IMR-90 (cell line): Measurements from ENCODE around the gene CNPY4. TPM values are rescaled to one million over a fixed set of nuclear protein-coding genes. Genes with fewer than 3 reads are reported as not detected.

Experiments
- ATAC-seq: fragments of 200-7000 bp; cut with Tn5 transposase; 2 replicates; pipeline ENCODE4 v1.9.1; 2020; ENCODE audit warnings: low read depth, mild to moderate bottlenecking, moderate library complexity
- BruUV-seq: library from RNA; stranded (reverse); fragments of 400-500 nt; replicated peaks from 2 replicates; lab custom pipeline; 2021; lab: Mats Ljungman, UMichigan
- CTCF ChIA-PET: fragments of 300-600 bp; formaldehyde crosslinking; extraction: SDS; loops from one replicate; lab custom pipeline; 2021; ENCODE audit warnings: antibody characterized with exemption; lab: Yijun Ruan, JAX
- POLR2A ChIA-PET: fragments of 300-600 bp; sonication (Branson Sonifier 250); formaldehyde crosslinking; loops from one replicate; lab custom pipeline; 2022; ENCODE audit warnings: antibody characterized with exemption; ENCODE audit not compliant: unreplicated experiment; lab: Charles Lee
- DNase-seq: peaks from one replicate; pipeline ENCODE4 v3.0.0; 2013
- H2AFZ ChIP-seq: replicated peaks from 2 replicates; pipeline ENCODE3; 2013; ENCODE audit warnings: low read length, mild to moderate bottlenecking; ENCODE audit not compliant: poor library complexity
- H2AK5ac ChIP-seq: 2 replicates; pipeline ENCODE4 v1.6.1; 2013; ENCODE audit warnings: low read depth, low read length, inconsistent platforms
- H2AK9ac ChIP-seq: replicated peaks from 2 replicates; pipeline ENCODE3; 2013; ENCODE audit warnings: mild to moderate bottlenecking, low read depth, low read length, moderate library complexity; ENCODE audit not compliant: poor library complexity
- H2BK120ac ChIP-seq: 2 replicates; pipeline ENCODE4 v1.6.1; 2013; ENCODE audit warnings: low read depth, low read length, inconsistent platforms
- H2BK15ac ChIP-seq: 3 replicates; pipeline ENCODE4 v1.6.1; 2013; ENCODE audit warnings: low read depth, low read length, inconsistent platforms
- H2BK20ac ChIP-seq: 2 replicates; pipeline ENCODE4 v1.6.1; 2013; ENCODE audit warnings: low read depth, mild to moderate bottlenecking, inconsistent platforms, low read length, moderate library complexity
- H2BK5ac ChIP-seq: 2 replicates; pipeline ENCODE4 v1.6.1; 2013; ENCODE audit warnings: mild to moderate bottlenecking, low read depth, low read length, inconsistent platforms; ENCODE audit not compliant: poor library complexity, severe bottlenecking
- H3K14ac ChIP-seq: replicated peaks from 2 replicates; pipeline ENCODE4 v1.6.1; 2013; ENCODE audit warnings: low read depth, low read length, inconsistent platforms
- H3K18ac ChIP-seq: 2 replicates; pipeline ENCODE4 v1.6.1; 2013; ENCODE audit warnings: low read depth, low read length, control low read depth
- H3K23ac ChIP-seq: 2 replicates; pipeline ENCODE4 v1.6.1; 2013; ENCODE audit warnings: low read depth, low read length, inconsistent platforms
- H3K27ac ChIP-seq: 2 replicates; pipeline ENCODE4 v1.5.1; 2013; ENCODE audit warnings: mild to moderate bottlenecking, control low read depth, low read length; ENCODE audit not compliant: insufficient read depth
- H3K27me3 ChIP-seq: 2 replicates; pipeline ENCODE4 v1.6.1; 2013; ENCODE audit warnings: low read length; ENCODE audit not compliant: control insufficient read depth, insufficient read depth
- H3K36me3 ChIP-seq: 2 replicates; pipeline ENCODE4 v1.6.1; 2013; ENCODE audit warnings: low read length, mixed read lengths; ENCODE audit not compliant: control insufficient read depth, insufficient read depth
- H3K4ac ChIP-seq: 2 replicates; pipeline ENCODE4 v1.6.1; 2013; ENCODE audit warnings: low read depth, low read length, inconsistent platforms
- H3K4me1 ChIP-seq: 2 replicates; pipeline ENCODE4 v1.6.1; 2013; ENCODE audit warnings: low read length, mixed read lengths; ENCODE audit not compliant: control insufficient read depth, insufficient read depth
- H3K4me2 ChIP-seq: 2 replicates; pipeline ENCODE4 v1.6.1; 2013; ENCODE audit warnings: low read depth, mild to moderate bottlenecking, control low read depth, low read length, moderate library complexity
- H3K4me3 ChIP-seq: 2 replicates; pipeline ENCODE4 v1.5.1; 2013; ENCODE audit warnings: low read depth, mild to moderate bottlenecking, control low read depth, low read length, moderate library complexity; ENCODE audit not compliant: insufficient read depth
- H3K56ac ChIP-seq: 2 replicates; pipeline ENCODE4 v1.6.1; 2013; ENCODE audit warnings: low read length, inconsistent platforms; ENCODE audit not compliant: insufficient read depth; ENCODE audit errors: extremely low read depth
- H3K79me1 ChIP-seq, 2 experiments: 2 replicates each; pipeline ENCODE4 v1.6.1; 2013; ENCODE audit warnings: low read length in 2 of 2, inconsistent platforms in 1 of 2, low read depth in 1 of 2
- H3K9ac ChIP-seq: 2 replicates; pipeline ENCODE4 v1.6.1; 2013; ENCODE audit warnings: low read depth, low read length, control low read depth
- H3K9me1 ChIP-seq: 2 replicates; pipeline ENCODE4 v1.6.1; 2013; ENCODE audit warnings: low read length, inconsistent platforms; ENCODE audit not compliant: insufficient read depth
- H3K9me3 ChIP-seq: 2 replicates; pipeline ENCODE4 v1.6.1; 2013; ENCODE audit warnings: low read length; ENCODE audit not compliant: control insufficient read depth, insufficient read depth
- H4K20me1 ChIP-seq: 2 replicates; pipeline ENCODE4 v1.6.1; 2013; ENCODE audit warnings: low read length, inconsistent platforms; ENCODE audit not compliant: insufficient read depth
- H4K5ac ChIP-seq: 2 replicates; pipeline ENCODE4 v1.6.1; 2013; ENCODE audit warnings: mild to moderate bottlenecking, low read depth, low read length, control low read depth
- H4K8ac ChIP-seq, 2 experiments: 2 replicates each; pipeline ENCODE4 v1.6.1; 2013; ENCODE audit warnings: low read depth in 2 of 2, low read length in 2 of 2, control low read depth in 1 of 2, inconsistent platforms in 1 of 2
- H4K91ac ChIP-seq: 2 replicates; pipeline ENCODE4 v1.6.1; 2013; ENCODE audit warnings: low read depth, low read length, inconsistent platforms; ENCODE audit not compliant: insufficient read depth
- RCOR1 ChIP-seq: IDR thresholded peaks from 2 replicates; pipeline ENCODE4 v1.6.1; 2012; ENCODE audit warnings: mild to moderate bottlenecking, low read length, improper control_type of control experiment; ENCODE audit not compliant: insufficient replicate concordance
- SMC3 ChIP-seq: fragments of 150-350 bp; IDR thresholded peaks from 2 replicates; pipeline ENCODE4 v1.6.1; 2016; ENCODE audit warnings: low read depth, mild to moderate bottlenecking, antibody characterized with exemption, low read length, moderate library complexity
- WGBS, 2 experiments: methylation state at CpG; one replicate each; pipeline versions ENCODE4 v1.1.5 to v1.1.7; 2013; ENCODE audit warnings: missing lambda C conversion rate in 2 of 2; ENCODE audit not compliant: insufficient read length in 1 of 2; ENCODE audit errors: extremely low coverage in 2 of 2; 5-methylcytosine and 5-hydroxymethylcytosine counted together
- dilution Hi-C: fragments of 300-500 bp; cut with HindIII; formaldehyde crosslinking; loops from one replicate; pipeline ENCODE4 v1.14.3; 2018; ENCODE audit warnings: low sequenced_read_pairs; ENCODE audit not compliant: unreplicated experiment
- in situ Hi-C: fragments of 300-500 bp; cut with MboI; formaldehyde crosslinking; loops from 3 replicates; pipeline ENCODE4 v1.14.3; 2019; ENCODE audit warnings: low sequenced_read_pairs, inconsistent platforms, mixed read lengths
- intact Hi-C: fragments of 100-400 bp; cut with micrococcal nuclease; formaldehyde crosslinking; loops from 2 replicates; pipeline ENCODE4 v1.10.0; 2022
- polyA plus RNA-seq, 3 experiments: library from polyadenylated mRNA; depleted of rRNA; stranded (reverse); fragments of >200 nt; gene quantifications; 2 replicates each; pipeline ENCODE4 v1.2.3, GENCODE V29; 2012; ENCODE audit warnings: low replicate concordance in 1 of 3
- total RNA-seq: library from RNA; depleted of rRNA; stranded (reverse); fragments of >200 nt; gene quantifications from 2 replicates; pipeline ENCODE4 v1.2.3, GENCODE V29; 2012
- TF ChIP-seq, protein P1 (sequence below): fragments of 150-350 bp; IDR thresholded peaks from 2 replicates; pipeline ENCODE4 v1.6.1; 2016; ENCODE audit warnings: low read depth, mild to moderate bottlenecking, low read length, moderate library complexity, borderline replicate concordance

CNPY4 gene
- total and polyA plus RNA-seq, 2 of the 4 experiments (the other 2 are of a cell fraction): 13.3 to 21.9 TPM

DNA sequence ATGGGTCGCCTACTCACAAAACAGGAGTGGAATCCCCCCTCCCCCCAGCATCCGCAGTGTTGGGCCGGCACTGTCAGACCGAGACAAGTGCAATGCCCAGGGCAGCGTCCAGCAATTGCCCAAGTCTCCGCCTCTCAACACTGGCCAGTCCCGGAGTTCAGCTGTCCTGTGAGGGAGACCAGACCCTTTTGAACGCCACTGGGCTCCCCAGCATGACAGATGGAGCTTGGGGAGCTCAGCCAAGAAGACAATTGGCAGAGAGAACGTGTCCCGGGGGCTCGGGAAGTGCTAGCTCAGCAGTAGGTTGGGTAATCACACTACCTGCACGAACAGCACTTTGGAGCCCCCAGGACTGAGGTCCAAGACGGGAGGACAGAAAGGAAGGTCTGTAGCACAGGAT, 25.9 kb upstream of the CNPY4 start:
- H3K27ac ChIP-seq: no peak overlapping the region
- 58% methylated on average over 5 of the region's 13 CpGs; no CpG with 5 or more reads in 1 of the 2 experiments for whole genome bisulfite sequencing, 2 experiments
- in situ Hi-C loops: no loop called here

More for the DNA sequence above, 25.9 kb upstream of the CNPY4 start:
- no peak overlapping the region for H3K4me3 ChIP-seq
- no peak overlapping the region for H4K91ac ChIP-seq
- DNase-seq (no peak), ATAC-seq (no peak)
- no peak overlapping the region for H4K5ac ChIP-seq
- H3K36me3 ChIP-seq: peaks cover 71% of the 10 kb centered on the region
- ChIA-PET POLR2A (no interaction called here), CTCF (no interaction called here)
- H3K27me3 ChIP-seq: no peaks in the 10 kb centered on the region
- no peak overlapping the region for H2BK120ac ChIP-seq
- intact Hi-C loops: no loop called here
- H2BK5ac ChIP-seq: no peak overlapping the region
- H3K9ac ChIP-seq: no peak overlapping the region
- dilution Hi-C loops: no loop called here
- BruUV-seq: no TSS peak
- H4K8ac ChIP-seq: no peak overlapping the region
- no peaks in the 10 kb centered on the region for H3K9me3 ChIP-seq
- TF ChIP-seq RCOR1 (no peak), SMC3 (no peak)
- TF ChIP-seq, protein P1, sequence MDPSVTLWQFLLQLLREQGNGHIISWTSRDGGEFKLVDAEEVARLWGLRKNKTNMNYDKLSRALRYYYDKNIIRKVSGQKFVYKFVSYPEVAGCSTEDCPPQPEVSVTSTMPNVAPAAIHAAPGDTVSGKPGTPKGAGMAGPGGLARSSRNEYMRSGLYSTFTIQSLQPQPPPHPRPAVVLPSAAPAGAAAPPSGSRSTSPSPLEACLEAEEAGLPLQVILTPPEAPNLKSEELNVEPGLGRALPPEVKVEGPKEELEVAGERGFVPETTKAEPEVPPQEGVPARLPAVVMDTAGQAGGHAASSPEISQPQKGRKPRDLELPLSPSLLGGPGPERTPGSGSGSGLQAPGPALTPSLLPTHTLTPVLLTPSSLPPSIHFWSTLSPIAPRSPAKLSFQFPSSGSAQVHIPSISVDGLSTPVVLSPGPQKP: no peak
- H2BK15ac ChIP-seq: no peak overlapping the region
- H3K14ac ChIP-seq: no peak overlapping the region
- no peak overlapping the region for H3K18ac ChIP-seq
- H3K79me1 ChIP-seq: peaks cover 41 to 81% of the 10 kb centered on the region in 2 experiments
- H4K20me1 ChIP-seq: peaks cover 15% of the 10 kb centered on the region
- H3K4ac ChIP-seq: no peak overlapping the region
- H3K9me1 ChIP-seq: peaks cover 9% of the 10 kb centered on the region
- no peak overlapping the region for H3K4me2 ChIP-seq
- no peak overlapping the region for H2AK5ac ChIP-seq
- no peak overlapping the region for H2AK9ac ChIP-seq
- H3K23ac ChIP-seq: 0 out of 2 replicates have a peak overlapping the region, but pooled peaks have one; percentile 24
- H2BK20ac ChIP-seq: no peak overlapping the region
- no peak overlapping the region for H2AFZ ChIP-seq
- no peak overlapping the region for H3K56ac ChIP-seq
- peaks cover 5% of the 10 kb centered on the region for H3K4me1 ChIP-seq
